Gastrocnemius medialis (tissue), 4 donors: ENCODE measurements around the gene SLFN11. TPM values are rescaled to one million over a fixed set of nuclear protein-coding genes. Genes with fewer than 3 reads are reported as not detected.
A peak's percentile ranks its signal among the peaks of the same experiment; 100 is the strongest.

Source experiments
- ATAC-seq, 2 donors: fragments of 150-250 bp; one replicate each; pipeline ENCODE4 v1.9.1; 2016
- DNase-seq, 2 donors: peaks; one replicate each; pipeline ENCODE4 v3.0.0-alpha.2; 2019
- H3K27ac ChIP-seq, 4 donors: fragments of 200-600 bp; sonication (generic); 1 replicate in 1 of 4; 2 replicates in 3 of 4; pipeline ENCODE4 v1.5.1; 2016 to 2018; ENCODE audit warnings: mild to moderate bottlenecking in 2 of 4, moderate library complexity in 1 of 4
- H3K27me3 ChIP-seq, 3 donors: fragments of 200-600 bp; sonication (generic) in 2 of 3; 1 replicate in 1 of 3; 2 replicates in 2 of 3; pipeline versions ENCODE4 v1.5.1 to v1.6.0; 2016 to 2019; ENCODE audit warnings: mild to moderate bottlenecking in 1 of 3, moderate library complexity in 1 of 3
- H3K36me3 ChIP-seq, 2 donors: fragments of 200-600 bp; sonication (generic) in 1 of 2; one replicate each; pipeline ENCODE4 v1.5.1; 2017 to 2018
- H3K4me1 ChIP-seq, 2 donors: fragments of 200-600 bp; sonication (generic) in 1 of 2; one replicate each; pipeline ENCODE4 v1.5.1; 2016 to 2017; ENCODE audit warnings: mild to moderate bottlenecking in 2 of 2
- H3K4me3 ChIP-seq, 4 donors: fragments of 200-600 bp; sonication (generic) in 3 of 4; 1 replicate in 1 of 4; 2 replicates in 3 of 4; pipeline ENCODE4 v1.5.1; 2016 to 2019; ENCODE audit warnings: mild to moderate bottlenecking in 2 of 4
- H3K9me3 ChIP-seq, 3 donors: fragments of 200-600 bp; sonication (generic) in 2 of 3; 1 replicate in 1 of 3; 2 replicates in 2 of 3; pipeline ENCODE4 v1.5.1; 2016 to 2019
- POLR2A ChIP-seq, 2 donors: fragments of 450-650 bp; IDR thresholded peaks; one replicate each; pipeline ENCODE4 v1.6.1; 2017; ENCODE audit warnings: antibody characterized with exemption in 2 of 2, mild to moderate bottlenecking in 2 of 2, moderate library complexity in 2 of 2
- in situ Hi-C, 4 donors: fragments of 200-750 bp; cut with MboI; loops; one replicate each; pipeline versions ENCODE4 v1.15.0 to v1.8.0; 2017; ENCODE audit warnings: low sequenced_read_pairs in 4 of 4
- intact Hi-C: fragments of 100-400 bp; cut with DNase I; formaldehyde crosslinking; loops from one replicate; pipeline ENCODE4 v1.15.1; 2023; ENCODE audit warnings: low total_unique reads
- total RNA-seq, 4 donors: library from RNA; depleted of rRNA; stranded (reverse); fragments of >200 nt; gene quantifications; one replicate each; pipeline versions ENCODE4 v1.1.0 to v1.2.3, GENCODE V29; 2016
- TF ChIP-seq, protein P1 (sequence below), 5 experiments: fragments of 450-650 bp in 3 of 5; fragments of 200-600 bp in 2 of 5; sonication (generic) in 2 of 5; IDR thresholded peaks in 4 of 5; conservative IDR thresholded peaks in 1 of 5; 1 replicate in 4 of 5; 2 replicates in 1 of 5; pipeline ENCODE4 v1.5.1; 2016 to 2019; ENCODE audit warnings: antibody characterized with exemption in 5 of 5, mild to moderate bottlenecking in 3 of 5, moderate library complexity in 3 of 5

SLFN11 gene
- total RNA-seq, 4 donors from 2014 or later, result 8.9 to 11.8 (median 10.0) TPM

DNA sequence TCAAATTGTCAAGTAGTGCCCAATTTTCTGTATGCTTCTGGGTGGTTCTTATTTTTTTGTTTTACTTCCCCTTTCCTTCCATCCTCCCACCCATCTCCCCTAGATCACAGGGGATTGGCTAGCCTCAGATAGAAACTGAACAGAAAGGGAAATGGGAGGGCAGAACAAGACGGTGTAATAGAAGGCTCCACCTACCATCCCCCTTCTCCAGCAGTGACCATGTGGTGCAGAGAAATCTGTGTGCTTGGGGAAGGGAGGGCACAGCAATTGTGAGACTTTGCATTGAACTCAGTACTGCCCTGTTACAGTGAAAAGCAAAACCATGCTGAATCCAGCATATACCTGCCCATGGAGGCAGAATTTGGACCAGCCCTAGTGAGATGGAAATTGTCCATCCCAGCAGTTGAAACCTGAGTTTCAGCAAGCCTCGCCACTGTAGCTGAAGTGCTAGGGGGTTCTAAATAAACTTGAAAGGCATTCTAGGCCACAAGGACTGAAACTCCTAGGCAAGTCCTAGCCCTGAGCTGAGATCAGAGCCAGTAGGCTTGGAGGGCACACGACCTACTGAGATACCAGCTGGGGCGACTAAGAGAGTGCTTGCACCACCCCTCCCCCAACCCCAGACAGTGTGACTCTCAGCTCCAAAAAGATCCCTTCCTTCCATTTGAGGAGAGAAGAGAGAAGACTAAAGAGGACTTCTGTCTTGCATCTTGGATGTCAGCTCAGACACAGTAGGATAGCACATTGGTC, 5.2 kb downstream of the SLFN11 start:
- in situ Hi-C loops, result no loop called here
- peaks cover 10 to 30% (median 26%) of the 10 kb centered on the region in 3 donors for H3K27me3 ChIP-seq
- DNase-seq (no peak), ATAC-seq (peak in 1 of 2 donors; percentile 55)
- no peak for TF ChIP-seq POLR2A (IDR thresholded peaks at IDR 0.05)
- H3K4me1 ChIP-seq, result no peaks in the 10 kb centered on the region
- H3K36me3 ChIP-seq, result no peaks in the 10 kb centered on the region
- H3K4me3 ChIP-seq, result no peak overlapping the region
- intact Hi-C loops, result no loop called here
- H3K9me3 ChIP-seq, result peaks cover 0 to 4% (median 0%) of the 10 kb centered on the region in 3 donors
- no peak overlapping the region for H3K27ac ChIP-seq

DNA sequence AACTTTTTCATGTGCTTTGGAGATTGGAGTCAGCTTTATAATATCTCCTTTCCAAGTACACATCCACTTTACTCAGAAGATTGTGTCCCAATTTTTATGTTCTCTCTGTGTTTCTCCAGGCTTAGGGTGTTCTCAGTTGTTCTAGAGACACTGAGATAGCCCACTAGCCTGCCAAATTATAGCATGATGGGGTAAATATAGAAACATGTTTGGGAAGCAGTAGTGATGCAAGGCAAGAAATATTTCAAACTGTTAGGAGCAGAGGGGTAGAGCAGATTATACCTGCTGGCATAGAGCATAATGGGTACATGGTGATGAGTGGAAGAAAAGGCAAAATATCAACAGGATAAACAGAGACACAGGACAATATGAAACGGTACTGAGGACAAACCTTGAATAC, 12.4 kb downstream of the SLFN11 start:
- Histone ChIP-seq H3K9me3 (no peaks in the 10 kb centered on the region), H3K27ac (no peak overlapping the region), H3K4me1 (peaks cover 0 to 3% of the 10 kb centered on the region in 2 donors), H3K4me3 (no peak overlapping the region), H3K27me3 (peaks cover 0 to 2% (median 0%) of the 10 kb centered on the region in 3 donors), H3K36me3 (no peaks in the 10 kb centered on the region)
- intact Hi-C loops (no loop called here), in situ Hi-C loops (no loop called here)
- DNase-seq (no peak), ATAC-seq (no peak)
- no peak for TF ChIP-seq POLR2A (IDR thresholded peaks at IDR 0.05)
- TF ChIP-seq, protein P1, sequence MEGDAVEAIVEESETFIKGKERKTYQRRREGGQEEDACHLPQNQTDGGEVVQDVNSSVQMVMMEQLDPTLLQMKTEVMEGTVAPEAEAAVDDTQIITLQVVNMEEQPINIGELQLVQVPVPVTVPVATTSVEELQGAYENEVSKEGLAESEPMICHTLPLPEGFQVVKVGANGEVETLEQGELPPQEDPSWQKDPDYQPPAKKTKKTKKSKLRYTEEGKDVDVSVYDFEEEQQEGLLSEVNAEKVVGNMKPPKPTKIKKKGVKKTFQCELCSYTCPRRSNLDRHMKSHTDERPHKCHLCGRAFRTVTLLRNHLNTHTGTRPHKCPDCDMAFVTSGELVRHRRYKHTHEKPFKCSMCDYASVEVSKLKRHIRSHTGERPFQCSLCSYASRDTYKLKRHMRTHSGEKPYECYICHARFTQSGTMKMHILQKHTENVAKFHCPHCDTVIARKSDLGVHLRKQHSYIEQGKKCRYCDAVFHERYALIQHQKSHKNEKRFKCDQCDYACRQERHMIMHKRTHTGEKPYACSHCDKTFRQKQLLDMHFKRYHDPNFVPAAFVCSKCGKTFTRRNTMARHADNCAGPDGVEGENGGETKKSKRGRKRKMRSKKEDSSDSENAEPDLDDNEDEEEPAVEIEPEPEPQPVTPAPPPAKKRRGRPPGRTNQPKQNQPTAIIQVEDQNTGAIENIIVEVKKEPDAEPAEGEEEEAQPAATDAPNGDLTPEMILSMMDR (IDR thresholded peaks at IDR 0.05 in 4 of 5, conservative IDR thresholded peaks at IDR 0.05 in 1 of 5), result no peak

DNA sequence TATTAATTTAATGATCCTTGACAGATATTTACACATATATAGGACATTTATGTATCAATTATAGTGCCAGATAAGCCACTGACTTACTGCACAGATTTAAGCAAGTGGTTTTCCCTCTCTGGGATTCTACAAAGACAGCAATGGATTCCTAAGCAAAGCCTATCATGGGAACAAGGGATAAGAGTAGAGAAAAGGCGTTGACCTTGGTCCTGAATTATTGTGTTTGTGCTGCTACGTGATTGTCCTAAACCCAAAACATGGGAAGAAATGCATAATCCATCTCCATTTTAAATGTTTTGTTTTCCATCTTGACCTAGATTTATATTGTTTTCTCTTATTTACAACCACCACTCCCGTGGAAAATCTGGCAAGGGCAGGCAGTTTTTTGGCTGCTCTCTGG, 14.0 kb downstream of the SLFN11 start:
- no peak for TF ChIP-seq POLR2A (IDR thresholded peaks at IDR 0.05)
- TF ChIP-seq, protein P1 (IDR thresholded peaks at IDR 0.05 in 4 of 5, conservative IDR thresholded peaks at IDR 0.05 in 1 of 5), result no peak
- DNase-seq (no peak), ATAC-seq (no peak)
- no peaks in the 10 kb centered on the region for H3K36me3 ChIP-seq
- no peak overlapping the region for H3K27ac ChIP-seq
- peaks cover 0 to 3% of the 10 kb centered on the region in 2 donors for H3K4me1 ChIP-seq
- intact Hi-C loops (no loop called here), in situ Hi-C loops (no loop called here)
- no peaks in the 10 kb centered on the region for H3K9me3 ChIP-seq
- H3K4me3 ChIP-seq, result no peak overlapping the region
- peaks cover 0 to under 1% (median 0%) of the 10 kb centered on the region in 3 donors for H3K27me3 ChIP-seq

DNA sequence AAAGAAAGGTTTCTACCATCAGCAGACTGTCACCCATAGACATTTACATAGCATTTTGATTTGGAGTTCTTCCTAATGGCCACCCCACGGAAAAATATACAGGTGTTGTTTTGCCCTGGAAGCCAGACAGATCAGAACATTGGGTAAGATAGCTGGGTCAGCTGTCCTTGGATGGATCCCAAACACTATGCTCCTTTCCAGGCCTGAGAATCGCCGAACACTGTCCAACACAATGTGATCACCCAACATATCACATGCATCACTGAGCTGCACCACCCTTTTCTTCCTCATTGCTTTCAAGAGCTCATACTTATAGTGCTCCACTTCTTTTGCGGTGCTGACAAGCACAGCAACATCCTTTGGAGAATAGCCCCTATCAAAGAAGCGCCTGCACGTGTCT, 21.1 kb downstream of the SLFN11 start:
- Histone ChIP-seq H3K36me3 (no peaks in the 10 kb centered on the region), H3K27ac (no peak overlapping the region), H3K4me3 (no peak overlapping the region), H3K9me3 (no peaks in the 10 kb centered on the region), H3K4me1 (peaks cover 0 to under 1% of the 10 kb centered on the region in 2 donors), H3K27me3 (peaks cover 3 to 15% (median 5%) of the 10 kb centered on the region in 3 donors)
- in situ Hi-C loops, result no loop called here
- peak; percentile 27 to 54 for ATAC-seq
- no peak for DNase-seq
- TF ChIP-seq, protein P1 (IDR thresholded peaks at IDR 0.05 in 4 of 5, conservative IDR thresholded peaks at IDR 0.05 in 1 of 5), result no peak
- TF ChIP-seq POLR2A (IDR thresholded peaks at IDR 0.05), result no peak
- intact Hi-C loops, result no loop called here

DNA sequence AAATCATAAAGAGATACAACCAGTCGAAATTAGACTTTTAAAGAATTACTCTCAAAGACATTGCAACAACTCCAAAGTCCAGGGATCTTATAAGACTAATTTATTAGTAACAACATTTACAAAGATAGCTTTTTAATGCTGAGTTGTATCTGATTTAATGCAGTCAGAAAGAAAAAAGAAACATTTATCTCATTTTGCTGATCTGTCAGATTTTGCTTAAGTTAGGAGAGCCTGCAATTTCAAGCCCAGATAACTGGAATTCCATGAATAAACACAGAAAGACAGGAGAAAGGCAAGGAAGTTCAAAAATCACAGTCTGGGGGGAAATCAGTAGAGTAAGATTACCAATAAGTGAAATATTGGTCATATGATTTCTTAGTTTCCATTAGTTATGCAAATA, 22.9 kb downstream of the SLFN11 start:
- H3K4me1 ChIP-seq, result peaks cover 9 to 14% of the 10 kb centered on the region in 2 donors
- no peak for DNase-seq
- no peaks in the 10 kb centered on the region for H3K9me3 ChIP-seq
- ATAC-seq, result no peak
- no peaks in the 10 kb centered on the region for H3K36me3 ChIP-seq
- H3K4me3 ChIP-seq, result no peak overlapping the region
- intact Hi-C loops (no loop called here), in situ Hi-C loops (no loop called here)
- H3K27ac ChIP-seq, result no peak overlapping the region
- TF ChIP-seq, protein P1 (IDR thresholded peaks at IDR 0.05 in 4 of 5, conservative IDR thresholded peaks at IDR 0.05 in 1 of 5), result no peak
- no peak for TF ChIP-seq POLR2A (IDR thresholded peaks at IDR 0.05)
- H3K27me3 ChIP-seq, result peaks cover 11 to 24% (median 23%) of the 10 kb centered on the region in 3 donors
